Esophagus muscularis mucosa (tissue), 4 donors: Measurements from ENCODE around the gene ARPIN. TPM values are rescaled to one million over a fixed set of nuclear protein-coding genes. Genes with fewer than 3 reads are reported as not detected.
"Not testable (repeated sequence)": the region's sequence is repeated elsewhere in the genome, so short reads cannot be mapped to it uniquely, and the experiment has no call there.

ENCODE experiments used
- DNase-seq: peaks from one replicate; pipeline ENCODE4 v3.0.0-alpha.2; 2017; ENCODE audit errors: extremely low spot score
- H3K27ac ChIP-seq, 4 donors: fragments of 200-600 bp; sonication (generic); replicated peaks in 1 of 4; 1 replicate in 3 of 4; 2 replicates in 1 of 4; pipeline ENCODE4 v1.5.1; 2016 to 2019; ENCODE audit warnings: mild to moderate bottlenecking in 1 of 4
- H3K27me3 ChIP-seq, 4 donors: fragments of 200-600 bp; sonication (generic); one replicate each; pipeline versions ENCODE4 v1.5.1 to v1.6.0; 2016 to 2019
- H3K36me3 ChIP-seq, 4 donors: fragments of 200-600 bp; sonication (generic); one replicate each; pipeline ENCODE4 v1.5.1; 2016 to 2019
- H3K4me1 ChIP-seq, 4 donors: fragments of 200-600 bp; sonication (generic); one replicate each; pipeline ENCODE4 v1.5.1; 2016 to 2019
- H3K4me3 ChIP-seq, 4 donors: fragments of 200-600 bp; sonication (generic); 1 replicate in 2 of 4; 2 replicates in 2 of 4; pipeline ENCODE4 v1.5.1; 2016 to 2019; ENCODE audit warnings: mild to moderate bottlenecking in 4 of 4, moderate library complexity in 1 of 4
- H3K9me3 ChIP-seq, 4 donors: fragments of 200-600 bp; sonication (generic); 1 replicate in 3 of 4; 2 replicates in 1 of 4; pipeline ENCODE4 v1.5.1; 2016 to 2019
- CTCF ChIP-seq, 3 experiments: fragments of 200-600 bp in 2 of 3; fragments of 450-650 bp in 1 of 3; sonication (generic) in 2 of 3; IDR thresholded peaks; one replicate each; pipeline ENCODE4 v1.5.1; 2017 to 2019; ENCODE audit warnings: antibody characterized with exemption in 3 of 3, mild to moderate bottlenecking in 2 of 3, moderate library complexity in 1 of 3
- EP300 ChIP-seq: sonication (generic); formaldehyde crosslinking; IDR thresholded peaks from one replicate; pipeline ENCODE4 v1.6.1; 2017; ENCODE audit warnings: antibody characterized with exemption
- POLR2A ChIP-seq: fragments of 450-650 bp; IDR thresholded peaks from one replicate; pipeline ENCODE4 v1.6.1; 2017; ENCODE audit warnings: antibody characterized with exemption, moderate library complexity, mild to moderate bottlenecking, low read depth
- POLR2AphosphoS5 ChIP-seq, 2 donors: sonication (generic); formaldehyde crosslinking; IDR thresholded peaks; one replicate each; pipeline ENCODE4 v1.6.1; 2017; ENCODE audit warnings: antibody characterized with exemption in 2 of 2
- WGBS: methylation state at CpG from one replicate; pipeline ENCODE4 v1.1.5; 2018; 5-methylcytosine and 5-hydroxymethylcytosine counted together
- intact Hi-C: fragments of 100-400 bp; cut with DNase I; formaldehyde crosslinking; loops from one replicate; pipeline ENCODE4 v1.15.1; 2023
- total RNA-seq, 4 donors: library from RNA; depleted of rRNA; stranded (reverse); fragments of >200 nt; gene quantifications; one replicate each; pipeline versions ENCODE4 v1.1.0 to v1.2.1, GENCODE V29; 2016

The ARPIN gene
- total RNA-seq, 4 donors from 2014 or later: 19.9 to 26.6 (median 25.4) TPM

- Histone ChIP-seq H3K4me1 (no peaks in the 10 kb centered on the region), H3K4me3 (no peak overlapping the region), H3K27ac (no peak overlapping the region), H3K36me3 (peaks cover 14 to 59% (median 45%) of the 10 kb centered on the region in 4 donors), H3K9me3 (no peaks in the 10 kb centered on the region), H3K27me3 (no peaks in the 10 kb centered on the region)
- WGBS: 93% methylated on average over 9 of the region's 9 CpGs
- no peak for DNase-seq
- no peak for TF ChIP-seq POLR2A
- TF ChIP-seq CTCF (IDR thresholded peaks at IDR 0.05): no peak
- TF ChIP-seq POLR2AphosphoS5 (IDR thresholded peaks at IDR 0.05): no peak
- TF ChIP-seq EP300: no peak
- intact Hi-C loops: no loop called here
Observed at GRCh38 chr15:89858661-89859458, 53.9 kb downstream of the ARPIN start.

GRCh38 chr15:89857673-89858072, 55.1 kb downstream of the ARPIN start:
- intact Hi-C loops: no loop called here
- no peak for DNase-seq
- TF ChIP-seq POLR2A (no peak), EP300 (no peak)
- Histone ChIP-seq H3K36me3 (peaks cover 13 to 49% (median 40%) of the 10 kb centered on the region in 4 donors), H3K4me3 (no peak overlapping the region), H3K4me1 (no peaks in the 10 kb centered on the region), H3K27ac (no peak overlapping the region), H3K9me3 (no peaks in the 10 kb centered on the region), H3K27me3 (no peaks in the 10 kb centered on the region)
- WGBS: 80% methylated on average over 3 of the region's 3 CpGs

GRCh38 chr15:89855948-89856347, 56.8 kb downstream of the ARPIN start:
- Histone ChIP-seq H3K9me3 (no peaks in the 10 kb centered on the region), H3K27ac (no peak overlapping the region), H3K36me3 (peaks cover 4 to 51% (median 40%) of the 10 kb centered on the region in 4 donors), H3K27me3 (no peaks in the 10 kb centered on the region), H3K4me1 (no peaks in the 10 kb centered on the region), H3K4me3 (no peak overlapping the region)
- no peak for TF ChIP-seq CTCF (IDR thresholded peaks at IDR 0.05)
- no peak for DNase-seq
- intact Hi-C loops: no loop called here
- WGBS: 87% methylated on average over 3 of the region's 3 CpGs

- H3K27ac ChIP-seq, H3K4me1 ChIP-seq, DNase-seq, intact Hi-C loops, H3K27me3 ChIP-seq, H3K9me3 ChIP-seq, H3K4me3 ChIP-seq: not testable (repeated sequence)
- WGBS: 93% methylated on average over 8 of the region's 17 CpGs
- peaks cover 3 to 52% (median 34%) of the 10 kb centered on the region in 4 donors for H3K36me3 ChIP-seq
Observed at GRCh38 chr15:89854863-89855262, 57.9 kb downstream of the ARPIN start.

- Histone ChIP-seq H3K9me3 (no peaks in the 10 kb centered on the region), H3K36me3 (peaks cover 0 to 58% (median 38%) of the 10 kb centered on the region in 4 donors), H3K4me1 (peaks cover 0 to 7% (median 0%) of the 10 kb centered on the region in 4 donors), H3K27me3 (no peaks in the 10 kb centered on the region), H3K27ac (no peak overlapping the region), H3K4me3 (no peak overlapping the region)
- WGBS: 97% methylated on average over 3 of the region's 3 CpGs
- TF ChIP-seq POLR2AphosphoS5 (IDR thresholded peaks at IDR 0.05): no peak
- no peak for TF ChIP-seq EP300
- no peak for TF ChIP-seq CTCF (IDR thresholded peaks at IDR 0.05)
- TF ChIP-seq POLR2A: no peak
- intact Hi-C loops: no loop called here
- DNase-seq: no peak
Observed at GRCh38 chr15:89852342-89852995, 60.3 kb downstream of the ARPIN start.
